MM.1S (cell line): ENCODE measurements around the gene CTNNA2.

Experiments used
- EZH2 ChIP-seq: fragments of 300-600 bp; sonication (generic); optimal IDR thresholded peaks from 2 replicates; pipeline ENCODE3; 2017; ENCODE audit warnings: low read depth, mild to moderate bottlenecking, antibody characterized with exemption, low read length, mixed read lengths
- EZH2phosphoT487 ChIP-seq: fragments of 300-600 bp; sonication (generic); IDR thresholded peaks from 2 replicates; pipeline ENCODE4 v1.6.1; 2018; ENCODE audit warnings: antibody characterized with exemption, low read length
- TF ChIP-seq, protein P1 (sequence below): fragments of 300-600 bp; sonication (generic); IDR thresholded peaks from 2 replicates; pipeline ENCODE4 v1.5.1; 2016; ENCODE audit warnings: antibody characterized with exemption, low read length, mixed read lengths

- TF ChIP-seq, protein P1, sequence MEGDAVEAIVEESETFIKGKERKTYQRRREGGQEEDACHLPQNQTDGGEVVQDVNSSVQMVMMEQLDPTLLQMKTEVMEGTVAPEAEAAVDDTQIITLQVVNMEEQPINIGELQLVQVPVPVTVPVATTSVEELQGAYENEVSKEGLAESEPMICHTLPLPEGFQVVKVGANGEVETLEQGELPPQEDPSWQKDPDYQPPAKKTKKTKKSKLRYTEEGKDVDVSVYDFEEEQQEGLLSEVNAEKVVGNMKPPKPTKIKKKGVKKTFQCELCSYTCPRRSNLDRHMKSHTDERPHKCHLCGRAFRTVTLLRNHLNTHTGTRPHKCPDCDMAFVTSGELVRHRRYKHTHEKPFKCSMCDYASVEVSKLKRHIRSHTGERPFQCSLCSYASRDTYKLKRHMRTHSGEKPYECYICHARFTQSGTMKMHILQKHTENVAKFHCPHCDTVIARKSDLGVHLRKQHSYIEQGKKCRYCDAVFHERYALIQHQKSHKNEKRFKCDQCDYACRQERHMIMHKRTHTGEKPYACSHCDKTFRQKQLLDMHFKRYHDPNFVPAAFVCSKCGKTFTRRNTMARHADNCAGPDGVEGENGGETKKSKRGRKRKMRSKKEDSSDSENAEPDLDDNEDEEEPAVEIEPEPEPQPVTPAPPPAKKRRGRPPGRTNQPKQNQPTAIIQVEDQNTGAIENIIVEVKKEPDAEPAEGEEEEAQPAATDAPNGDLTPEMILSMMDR: no peak
- TF ChIP-seq EZH2: no peak
- TF ChIP-seq EZH2phosphoT487: no peak
These were observed 604.5 kb downstream of the CTNNA2 start for GRCh38 chr2:80117401-80117800.
